Neural cell (in vitro differentiated cells): ENCODE data around the gene RPL31. TPM values are rescaled to one million over a fixed set of nuclear protein-coding genes. Genes with fewer than 3 reads are reported as not detected.

Experiments used
- H2AFZ ChIP-seq: fragments of 200-600, 300-800 bp; sonication (generic), shearing (Covaris generic); 2 replicates; pipeline ENCODE4 v1.6.0; 2014; ENCODE audit warnings: low read depth, mild to moderate bottlenecking, antibody characterized with exemption, low read length, moderate library complexity
- H3F3A ChIP-seq: fragments of 200-600 bp; shearing (Covaris generic); 2 replicates; pipeline ENCODE4 v1.6.1; 2016; ENCODE audit warnings: mild to moderate bottlenecking, moderate library complexity, mixed read lengths, antibody characterized with exemption, low read length; ENCODE audit not compliant: insufficient read depth, poor library complexity, severe bottlenecking
- H3K27ac ChIP-seq: fragments of 200-600, 300-800 bp; sonication (generic), shearing (Covaris generic); 2 replicates; pipeline ENCODE4 v1.5.1; 2014; ENCODE audit warnings: mild to moderate bottlenecking, low read length, moderate library complexity
- H3K27me3 ChIP-seq: fragments of 300-800, 200-600 bp; sonication (generic), shearing (Covaris generic); 2 replicates; pipeline ENCODE4 v1.6.0; 2014; ENCODE audit warnings: mild to moderate bottlenecking, low read depth, low read length, moderate library complexity; ENCODE audit not compliant: insufficient read depth
- H3K36me3 ChIP-seq: fragments of 300-800, 200-600 bp; sonication (generic), shearing (Covaris generic); 2 replicates; pipeline ENCODE4 v1.5.1; 2014; ENCODE audit warnings: mild to moderate bottlenecking, antibody characterized with exemption, low read length, moderate library complexity; ENCODE audit not compliant: insufficient read depth
- H3K4me2 ChIP-seq: fragments of 300-800, 200-600 bp; sonication (generic), shearing (Covaris generic); 2 replicates; pipeline ENCODE4 v1.6.0; 2014; ENCODE audit warnings: mild to moderate bottlenecking, low read length
- H3K4me3 ChIP-seq: fragments of 300-800, 200-600 bp; sonication (generic), shearing (Covaris generic); 2 replicates; pipeline ENCODE4 v1.5.1; 2014; ENCODE audit warnings: mild to moderate bottlenecking, low read length, moderate library complexity
- H3K79me2 ChIP-seq: fragments of 200-600 bp; shearing (Covaris generic); replicated peaks from 2 replicates; pipeline ENCODE4 v1.6.0; 2014; ENCODE audit warnings: mild to moderate bottlenecking, low read length, moderate library complexity; ENCODE audit not compliant: insufficient read depth
- H3K9ac ChIP-seq: fragments of 300-800, 200-600 bp; sonication (generic), shearing (Covaris generic); 2 replicates; pipeline ENCODE4 v1.6.1; 2016; ENCODE audit warnings: mild to moderate bottlenecking, low read length, mixed read lengths
- H3K9me2 ChIP-seq: fragments of 200-600 bp; shearing (Covaris generic); 2 replicates; pipeline ENCODE4 v1.6.1; 2016; ENCODE audit warnings: mild to moderate bottlenecking, low read length, mixed read lengths; ENCODE audit not compliant: insufficient read depth
- H3K9me3 ChIP-seq: fragments of 200-600, 300-800 bp; sonication (generic), shearing (Covaris generic); 2 replicates; pipeline ENCODE4 v1.6.1; 2016; ENCODE audit warnings: mild to moderate bottlenecking, mixed run types, low read length, moderate library complexity, mixed read lengths
- H4K20me1 ChIP-seq: fragments of 200-600 bp; shearing (Covaris generic); 2 replicates; pipeline ENCODE4 v1.6.1; 2016; ENCODE audit warnings: mild to moderate bottlenecking, mixed run types; ENCODE audit not compliant: insufficient read depth
- CTCF ChIP-seq: fragments of 450-650 bp; IDR thresholded peaks from 2 replicates; pipeline ENCODE4 v1.5.1; 2014; ENCODE audit warnings: antibody characterized with exemption, mild to moderate bottlenecking, moderate library complexity; ENCODE audit not compliant: poor library complexity, severe bottlenecking
- EP300 ChIP-seq: fragments of 450-650 bp; conservative IDR thresholded peaks from 2 replicates; pipeline ENCODE4 v1.6.1; 2014; ENCODE audit warnings: antibody characterized with exemption, mild to moderate bottlenecking, moderate library complexity; ENCODE audit not compliant: poor library complexity, severe bottlenecking
- EZH2 ChIP-seq: fragments of 200-600, 300-800 bp; shearing (Covaris generic), sonication (generic); IDR thresholded peaks from 2 replicates; pipeline ENCODE4 v1.6.1; 2014; ENCODE audit warnings: antibody characterized with exemption, low read length, borderline replicate concordance, mild to moderate bottlenecking; ENCODE audit not compliant: insufficient read depth, poor library complexity, severe bottlenecking
- MXI1 ChIP-seq: fragments of 450-650 bp; conservative IDR thresholded peaks from 2 replicates; pipeline ENCODE4 v1.6.1; 2014; ENCODE audit warnings: antibody characterized with exemption, mild to moderate bottlenecking; ENCODE audit not compliant: poor library complexity, severe bottlenecking
- POLR2AphosphoS5 ChIP-seq: IDR thresholded peaks from 2 replicates; pipeline ENCODE4 v1.6.1; 2012
- RAD21 ChIP-seq: fragments of 450-650 bp; conservative IDR thresholded peaks from 2 replicates; pipeline ENCODE4 v1.6.1; 2014; ENCODE audit warnings: antibody characterized with exemption, mild to moderate bottlenecking, moderate library complexity
- REST ChIP-seq: IDR thresholded peaks from 2 replicates; pipeline ENCODE4 v1.6.1; 2012; ENCODE audit warnings: borderline replicate concordance
- SMC3 ChIP-seq: fragments of 450-650 bp; conservative IDR thresholded peaks from 2 replicates; pipeline ENCODE4 v1.6.1; 2014; ENCODE audit warnings: antibody characterized with exemption, mild to moderate bottlenecking, moderate library complexity; ENCODE audit not compliant: poor library complexity
- TAF1 ChIP-seq: IDR thresholded peaks from 2 replicates; pipeline ENCODE4 v1.6.1; 2012; ENCODE audit warnings: low read depth
- polyA plus RNA-seq: library from polyadenylated mRNA; depleted of rRNA; stranded (reverse); fragments of >200 nt; gene quantifications from 2 replicates; pipeline ENCODE4 v1.2.3, GENCODE V29; 2014

RPL31 gene
- polyA plus RNA-seq, 1 donor from 2014 or later: 1,555 TPM

GRCh38 chr2:101007415-101008345 lies 5.6 kb downstream of the RPL31 start:
- Histone ChIP-seq H3K9me2 (no peaks in the 10 kb centered on the region), H2AFZ (no peak overlapping the region), H3K4me2 (no peak overlapping the region), H3K9ac (no peak overlapping the region), H3F3A (no peaks in the 10 kb centered on the region), H3K9me3 (no peaks in the 10 kb centered on the region), H3K79me2 (peaks cover 14% of the 10 kb centered on the region), H3K27ac (no peak overlapping the region), H3K27me3 (no peaks in the 10 kb centered on the region), H3K36me3 (no peaks in the 10 kb centered on the region), H3K4me3 (no peak overlapping the region), H4K20me1 (no peaks in the 10 kb centered on the region)
- TF ChIP-seq EP300: no peak
- no peak for TF ChIP-seq MXI1
- TF ChIP-seq EZH2: no peak
- no peak for TF ChIP-seq SMC3
- no peak for TF ChIP-seq CTCF
- no peak for TF ChIP-seq TAF1

GRCh38 chr2:101011152-101011551 lies 9.1 kb downstream of the RPL31 start:
- H3K4me2 ChIP-seq: no peak overlapping the region
- no peaks in the 10 kb centered on the region for H3K79me2 ChIP-seq
- no peaks in the 10 kb centered on the region for H3K9me2 ChIP-seq
- H2AFZ ChIP-seq: no peak overlapping the region
- H4K20me1 ChIP-seq: no peaks in the 10 kb centered on the region
- no peak overlapping the region for H3K27ac ChIP-seq
- H3K36me3 ChIP-seq: no peaks in the 10 kb centered on the region
- no peaks in the 10 kb centered on the region for H3K27me3 ChIP-seq
- H3F3A ChIP-seq: no peaks in the 10 kb centered on the region
- no peak overlapping the region for H3K4me3 ChIP-seq
- no peak overlapping the region for H3K9ac ChIP-seq
- no peak for TF ChIP-seq SMC3
- TF ChIP-seq MXI1: no peak
- no peak for TF ChIP-seq RAD21
- no peak for TF ChIP-seq CTCF
- no peak for TF ChIP-seq TAF1
- no peaks in the 10 kb centered on the region for H3K9me3 ChIP-seq

GRCh38 chr2:101012054-101012705 lies 10.1 kb downstream of the RPL31 start:
- H3K9me2 ChIP-seq: no peaks in the 10 kb centered on the region
- no peak for TF ChIP-seq CTCF
- TF ChIP-seq RAD21: no peak
- no peak for TF ChIP-seq EP300
- no peak for TF ChIP-seq MXI1
- TF ChIP-seq EZH2: no peak
- no peak for TF ChIP-seq SMC3
- no peak for TF ChIP-seq TAF1
- no peak for TF ChIP-seq REST
- TF ChIP-seq POLR2AphosphoS5: no peak

More at GRCh38 chr2:101012054-101012705, 10.1 kb downstream of the RPL31 start:
- no peaks in the 10 kb centered on the region for H3K79me2 ChIP-seq
- no peaks in the 10 kb centered on the region for H3K36me3 ChIP-seq
- no peak overlapping the region for H3K9ac ChIP-seq
- H3K9me3 ChIP-seq: no peaks in the 10 kb centered on the region
- H3K27ac ChIP-seq: no peak overlapping the region
- no peaks in the 10 kb centered on the region for H3F3A ChIP-seq
- H3K4me3 ChIP-seq: no peak overlapping the region
- H4K20me1 ChIP-seq: no peaks in the 10 kb centered on the region
- H3K4me2 ChIP-seq: no peak overlapping the region
- H2AFZ ChIP-seq: no peak overlapping the region
- no peaks in the 10 kb centered on the region for H3K27me3 ChIP-seq
